Measurements from ENCODE around the gene ZNF423. TPM values are rescaled to one million over a fixed set of nuclear protein-coding genes. Genes with fewer than 3 reads are reported as not detected.

The ZNF423 gene
- total RNA-seq, 1 experiment from 2014 or later = 11.1 TPM

- no peaks in the 10 kb centered on the region for H3K9me3 ChIP-seq (ENCODE audit: low read depth, low read length, poor library complexity, severe bottlenecking)
- H3K4me3 ChIP-seq (ENCODE audit: low read depth, low read length, poor library complexity, severe bottlenecking) = no peak overlapping the region
- no peak for TF ChIP-seq CTCF (conservative IDR thresholded peaks at IDR 0.05; ENCODE audit: low read depth, low read length)
- TF ChIP-seq EZH2 (IDR thresholded peaks at IDR 0.05; ENCODE audit: borderline replicate concordance, low read depth, low read length, poor library complexity, severe bottlenecking) = no peak
- BruUV-seq (replicated peaks) = no TSS peak
- no peaks in the 10 kb centered on the region for H3K4me1 ChIP-seq (ENCODE audit: insufficient read depth, low read length, poor library complexity, severe bottlenecking)
- POLR2A ChIA-PET (ENCODE audit: low non-redundant PET) = no interaction called here
- intact Hi-C loops (cut with micrococcal nuclease; ENCODE audit: unreplicated experiment) = no loop called here
- no peak overlapping the region for H3K27ac ChIP-seq (ENCODE audit: low read depth, low read length, poor library complexity, severe bottlenecking)
- H3K36me3 ChIP-seq (ENCODE audit: insufficient read depth, low read length, poor library complexity, severe bottlenecking) = no peaks in the 10 kb centered on the region
- CTCF ChIA-PET = no interaction called here
- no peaks in the 10 kb centered on the region for H3K27me3 ChIP-seq (replicated peaks; ENCODE audit: insufficient read depth, low read depth, low read length, poor library complexity)
- DNase-seq (ENCODE audit: low spot score) = no peak
Measured at GRCh38 chr16:49740256-49740655, 115.7 kb downstream of the ZNF423 start.

DNA sequence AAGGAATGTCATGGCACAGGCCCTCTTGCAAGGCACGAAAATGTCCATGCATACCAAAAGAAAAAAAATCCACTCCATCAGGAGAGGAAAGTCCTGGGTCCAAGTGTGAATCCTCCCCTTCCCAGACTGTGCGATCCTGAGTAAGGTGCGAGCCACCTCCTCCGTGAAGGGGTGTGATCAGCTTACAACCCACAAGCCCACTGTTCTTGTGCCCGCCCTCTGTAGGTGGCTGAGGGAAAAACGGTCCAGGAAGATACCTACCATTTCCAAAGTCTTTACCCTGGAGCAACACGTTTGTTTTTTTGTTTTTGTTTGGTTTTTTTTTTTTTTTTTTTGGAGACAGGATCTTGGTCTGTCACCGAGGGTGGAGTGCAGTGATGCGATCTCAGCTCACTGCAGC lies 116.5 kb downstream of the ZNF423 start:
- CTCF ChIA-PET = no interaction called here
- Histone ChIP-seq H3K4me1 (ENCODE audit: insufficient read depth, low read length, poor library complexity, severe bottlenecking) (no peaks in the 10 kb centered on the region), H3K9me3 (ENCODE audit: low read depth, low read length, poor library complexity, severe bottlenecking) (no peaks in the 10 kb centered on the region), H3K36me3 (ENCODE audit: insufficient read depth, low read length, poor library complexity, severe bottlenecking) (no peaks in the 10 kb centered on the region), H3K27me3 (replicated peaks; ENCODE audit: insufficient read depth, low read depth, low read length, poor library complexity) (no peaks in the 10 kb centered on the region), H3K4me3 (ENCODE audit: low read depth, low read length, poor library complexity, severe bottlenecking) (no peak overlapping the region), H3K27ac (ENCODE audit: low read depth, low read length, poor library complexity, severe bottlenecking) (no peak overlapping the region)
- POLR2A ChIA-PET (ENCODE audit: low non-redundant PET) = no interaction called here
- TF ChIP-seq EZH2 (IDR thresholded peaks at IDR 0.05; ENCODE audit: borderline replicate concordance, low read depth, low read length, poor library complexity, severe bottlenecking) (no peak), CTCF (conservative IDR thresholded peaks at IDR 0.05; ENCODE audit: low read depth, low read length) (peak; percentile 36)
- intact Hi-C loops (cut with micrococcal nuclease; ENCODE audit: unreplicated experiment) = no loop called here
- DNase-seq (ENCODE audit: low spot score) = no peak
- no TSS peak for BruUV-seq (replicated peaks)

- Histone ChIP-seq H3K36me3 (ENCODE audit: insufficient read depth, low read length, poor library complexity, severe bottlenecking) (no peaks in the 10 kb centered on the region), H3K4me1 (ENCODE audit: insufficient read depth, low read length, poor library complexity, severe bottlenecking) (peaks cover under 1% of the 10 kb centered on the region), H3K4me3 (ENCODE audit: low read depth, low read length, poor library complexity, severe bottlenecking) (no peak overlapping the region), H3K27ac (ENCODE audit: low read depth, low read length, poor library complexity, severe bottlenecking) (no peak overlapping the region), H3K9me3 (ENCODE audit: low read depth, low read length, poor library complexity, severe bottlenecking) (no peaks in the 10 kb centered on the region), H3K27me3 (replicated peaks; ENCODE audit: insufficient read depth, low read depth, low read length, poor library complexity) (no peaks in the 10 kb centered on the region)
- DNase-seq (ENCODE audit: low spot score) = no peak
- ChIA-PET POLR2A (ENCODE audit: low non-redundant PET) (no interaction called here), CTCF (no interaction called here)
- no TSS peak for BruUV-seq (replicated peaks)
- intact Hi-C loops (cut with micrococcal nuclease; ENCODE audit: unreplicated experiment) = no loop called here
- TF ChIP-seq CTCF (conservative IDR thresholded peaks at IDR 0.05; ENCODE audit: low read depth, low read length) (no peak), EZH2 (IDR thresholded peaks at IDR 0.05; ENCODE audit: borderline replicate concordance, low read depth, low read length, poor library complexity, severe bottlenecking) (no peak)
Measured at GRCh38 chr16:49738832-49739231, 117.1 kb downstream of the ZNF423 start.
